Keratinocyte (primary cell): ENCODE measurements around the gene NCKAP5. TPM values are rescaled to one million over a fixed set of nuclear protein-coding genes. Genes with fewer than 3 reads are reported as not detected.
"Not testable (repeated sequence)": the region's sequence is repeated elsewhere in the genome, so short reads cannot be mapped to it uniquely, and the experiment has no call there.

ENCODE experiments used
- DNase-seq: peaks from one replicate; pipeline ENCODE4 v3.0.0-alpha.2; 2011; ENCODE audit warnings: low read depth, missing footprints, low spot score
- FAIRE-seq: peaks from 2 replicates; lab custom pipeline; 2011; peaks lifted over from hg19 to GRCh38; lab: Jason Lieb, UNC
- H2AFZ ChIP-seq: 2 replicates; pipeline ENCODE4 v1.6.0; 2012; ENCODE audit warnings: low read length, control low read depth, inconsistent platforms; ENCODE audit not compliant: control insufficient read depth
- H3K27ac ChIP-seq: 2 replicates; pipeline ENCODE4 v1.5.1; 2011; ENCODE audit warnings: low read length; ENCODE audit not compliant: control insufficient read depth, insufficient read depth
- H3K27me3 ChIP-seq: 3 replicates; pipeline ENCODE4 v1.6.0; 2011; ENCODE audit warnings: low read length; ENCODE audit not compliant: control insufficient read depth, insufficient read depth; ENCODE audit errors: extremely low read depth
- H3K36me3 ChIP-seq, 2 experiments: 2 replicates in 1 of 2; 3 replicates in 1 of 2; pipeline ENCODE4 v1.5.1; 2011; ENCODE audit warnings: low read length in 2 of 2, mild to moderate bottlenecking in 1 of 2; ENCODE audit not compliant: control insufficient read depth in 2 of 2, insufficient read depth in 2 of 2; ENCODE audit errors: extremely low read depth in 1 of 2
- H3K4me1 ChIP-seq: 3 replicates; pipeline ENCODE4 v1.5.1; 2011; ENCODE audit warnings: low read length; ENCODE audit not compliant: control insufficient read depth, insufficient read depth; ENCODE audit errors: extremely low read depth
- H3K4me2 ChIP-seq: 3 replicates; pipeline ENCODE4 v1.6.0; 2011; ENCODE audit warnings: low read depth, low read length; ENCODE audit not compliant: control insufficient read depth, insufficient read depth; ENCODE audit errors: extremely low read depth
- H3K4me3 ChIP-seq, 3 experiments: fragments of 200-600 bp in 1 of 3; sonication (generic) in 1 of 3; 2 replicates in 2 of 3; 3 replicates in 1 of 3; pipeline ENCODE4 v1.5.1; 2011 to 2016; ENCODE audit warnings: low read length in 3 of 3, mild to moderate bottlenecking in 3 of 3, control low read depth in 2 of 3, inconsistent platforms in 1 of 3, low read depth in 1 of 3, mixed read lengths in 1 of 3, mixed run types in 1 of 3, moderate library complexity in 1 of 3; ENCODE audit not compliant: control insufficient read depth in 2 of 3, insufficient read depth in 2 of 3; ENCODE audit errors: extremely low read depth in 1 of 3
- H3K79me2 ChIP-seq: 2 replicates; pipeline ENCODE4 v1.6.0; 2012; ENCODE audit warnings: low read length; ENCODE audit not compliant: control insufficient read depth, insufficient read depth
- H3K9ac ChIP-seq: 3 replicates; pipeline ENCODE4 v1.6.0; 2011; ENCODE audit warnings: low read length; ENCODE audit not compliant: control insufficient read depth, insufficient read depth; ENCODE audit errors: extremely low read depth
- H3K9me1 ChIP-seq: 3 replicates; pipeline ENCODE4 v1.6.0; 2011; ENCODE audit warnings: low read length; ENCODE audit not compliant: control insufficient read depth, insufficient read depth; ENCODE audit errors: extremely low read depth
- H3K9me3 ChIP-seq: 2 replicates; pipeline ENCODE4 v1.5.1; 2012; ENCODE audit warnings: low read depth, low read length; ENCODE audit not compliant: control insufficient read depth
- H4K20me1 ChIP-seq: 3 replicates; pipeline ENCODE4 v1.6.0; 2011; ENCODE audit warnings: low read length; ENCODE audit not compliant: control insufficient read depth, insufficient read depth; ENCODE audit errors: extremely low read depth
- CTCF ChIP-seq, 3 experiments: IDR thresholded peaks in 1 of 3; conservative IDR thresholded peaks in 1 of 3; optimal IDR thresholded peaks in 1 of 3; 2 replicates in 2 of 3; 3 replicates in 1 of 3; pipeline versions ENCODE3 to v1.5.1; 2011; ENCODE audit warnings: low read length in 3 of 3, mild to moderate bottlenecking in 3 of 3, moderate library complexity in 2 of 3, control low read depth in 1 of 3, inconsistent platforms in 1 of 3; ENCODE audit not compliant: insufficient read depth in 2 of 3; ENCODE audit errors: extremely low read depth in 1 of 3
- EZH2 ChIP-seq: IDR thresholded peaks from one replicate; pipeline ENCODE4 v1.6.1; 2012; ENCODE audit warnings: inconsistent platforms, mild to moderate bottlenecking, low read length, moderate library complexity
- dilution Hi-C: fragments of 300-500 bp; cut with MboI; formaldehyde crosslinking; loops from one replicate; pipeline ENCODE4 v1.7.0; 2020; ENCODE audit warnings: low sequenced_read_pairs; ENCODE audit not compliant: extremely low pct_ligation_motif_present
- polyA plus RNA-seq, 5 experiments: library from polyadenylated mRNA; depleted of rRNA in 3 of 5; stranded (reverse) in 3 of 5; stranded (forward) in 1 of 5; unstranded in 1 of 5; fragments of >200 nt; gene quantifications; 1 replicate in 1 of 5; 2 replicates in 3 of 5; 3 replicates in 1 of 5; pipeline versions ENCODE4 v1.2.1 to v1.2.3, GENCODE V29; 2011 to 2012; ENCODE audit warnings: missing spikeins in 2 of 5, low read depth in 1 of 5, low replicate concordance in 1 of 5

The NCKAP5 gene
- polyA plus RNA-seq, 1 donor (not counting 4 experiments of a cell fraction or from before 2014, with no cell fraction given), result 3.6 TPM

GRCh38 chr2:132701810-132702209 is 866.5 kb downstream of the NCKAP5 start:
- FAIRE-seq, result no peak
- Histone ChIP-seq H2AFZ (no peak overlapping the region), H3K4me1 (peaks cover 5% of the 10 kb centered on the region), H3K9me1 (no peaks in the 10 kb centered on the region), H3K4me3 (no peak overlapping the region), H4K20me1 (no peaks in the 10 kb centered on the region), H3K27ac (no peak overlapping the region), H3K79me2 (no peaks in the 10 kb centered on the region), H3K9me3 (no peaks in the 10 kb centered on the region), H3K36me3 (no peaks in the 10 kb centered on the region), H3K4me2 (no peak overlapping the region), H3K9ac (no peak overlapping the region), H3K27me3 (no peaks in the 10 kb centered on the region)
- TF ChIP-seq EZH2, result no peak
- no peak for TF ChIP-seq CTCF (optimal IDR thresholded peaks at IDR 0.05 in 1 of 3, IDR thresholded peaks at IDR 0.05 in 1 of 3, conservative IDR thresholded peaks at IDR 0.05 in 1 of 3; ENCODE audit: extremely low read depth in 1 of 3, insufficient read depth in 2 of 3, low read length in 3 of 3)
- dilution Hi-C loops, result no loop called here
- DNase-seq, result no peak

GRCh38 chr2:132699802-132700201 is 868.5 kb downstream of the NCKAP5 start:
- H3K36me3 ChIP-seq, H3K79me2 ChIP-seq, H4K20me1 ChIP-seq, dilution Hi-C loops, H3K9me1 ChIP-seq, H3K9ac ChIP-seq, H3K4me1 ChIP-seq, H3K27ac ChIP-seq, H3K9me3 ChIP-seq, FAIRE-seq, H3K27me3 ChIP-seq, H2AFZ ChIP-seq, H3K4me3 ChIP-seq, H3K4me2 ChIP-seq, DNase-seq: not testable (repeated sequence)

- FAIRE-seq, dilution Hi-C loops: not testable (repeated sequence)
These were observed 869.9 kb downstream of the NCKAP5 start for GRCh38 chr2:132698347-132698746.

More at GRCh38 chr2:132698347-132698746, 869.9 kb downstream of the NCKAP5 start:
- not testable (repeated sequence) for H3K9ac ChIP-seq, H4K20me1 ChIP-seq, H3K27me3 ChIP-seq, H3K4me1 ChIP-seq, H3K79me2 ChIP-seq, H2AFZ ChIP-seq, H3K9me1 ChIP-seq, H3K27ac ChIP-seq, H3K4me3 ChIP-seq, H3K9me3 ChIP-seq, H3K4me2 ChIP-seq, H3K36me3 ChIP-seq, DNase-seq
